Kidney (tissue), 14 donors: ENCODE results near the gene RPS6KA2. TPM values are rescaled to one million over a fixed set of nuclear protein-coding genes. Genes with fewer than 3 reads are reported as not detected.
"Not testable (repeated sequence)": the region's sequence is repeated elsewhere in the genome, so short reads cannot be mapped to it uniquely, and the experiment has no call there.

Experiments
- DNase-seq, 5 donors: peaks; one replicate each; pipeline ENCODE4 v3.0.0-alpha.2; 2013 to 2020
- FAIRE-seq: peaks from 2 replicates; lab custom pipeline; 2012; peaks lifted over from hg19 to GRCh38; lab: Jason Lieb, UNC
- H3K27ac ChIP-seq, 2 donors: one replicate each; pipeline ENCODE4 v1.7.0; 2013; ENCODE audit warnings: low read depth in 2 of 2, low read length in 2 of 2, inconsistent platforms in 1 of 2
- H3K27me3 ChIP-seq: one replicate; pipeline ENCODE4 v1.7.1; 2013; ENCODE audit warnings: low read length, inconsistent platforms; ENCODE audit not compliant: control insufficient read depth, insufficient read depth
- H3K36me3 ChIP-seq, 3 donors: one replicate each; pipeline versions ENCODE4 v1.7.0 to v1.7.1; 2013; ENCODE audit warnings: low read length in 3 of 3, control low read depth in 1 of 3, inconsistent platforms in 1 of 3; ENCODE audit not compliant: insufficient read depth in 3 of 3, control insufficient read depth in 2 of 3
- H3K4me1 ChIP-seq, 3 donors: one replicate each; pipeline versions ENCODE4 v1.7.0 to v1.7.1; 2013; ENCODE audit warnings: low read length in 3 of 3, inconsistent platforms in 1 of 3, low read depth in 1 of 3; ENCODE audit not compliant: control insufficient read depth in 2 of 3, insufficient read depth in 2 of 3
- H3K4me3 ChIP-seq, 3 donors: one replicate each; pipeline versions ENCODE4 v1.7.0 to v1.8.1; 2013; ENCODE audit warnings: low read length in 3 of 3, control low read depth in 1 of 3, inconsistent platforms in 1 of 3
- H3K9ac ChIP-seq, 3 donors: one replicate each; pipeline versions ENCODE4 v1.7.0 to v1.7.1; 2013; ENCODE audit warnings: low read length in 3 of 3, control low read depth in 1 of 3, inconsistent platforms in 1 of 3
- H3K9me3 ChIP-seq, 3 donors: one replicate each; pipeline versions ENCODE4 v1.7.0 to v1.7.1; 2013; ENCODE audit warnings: low read length in 3 of 3, control low read depth in 1 of 3, inconsistent platforms in 1 of 3; ENCODE audit not compliant: control insufficient read depth in 2 of 3, insufficient read depth in 1 of 3
- intact Hi-C: fragments of 100-400 bp; cut with DNase I; formaldehyde crosslinking; loops from one replicate; pipeline ENCODE4 v1.11.1; 2022
- polyA plus RNA-seq: library from polyadenylated mRNA; stranded (reverse); fragments of 350-450 nt; fragmentation: Illumina TruSeq; extraction: RNeasy Lipid Tissue Mini Kit (QIAGEN cat#74804); gene quantifications from one replicate; pipeline ENCODE4 v1.2.3, GENCODE V29; 2014; ENCODE audit warnings: low read depth, low replicate concordance; ENCODE audit not compliant: insufficient read depth
- total RNA-seq: library from RNA; stranded (reverse); fragmentation: NEBNext Ultra II Directional; extraction: Animal tissue kit (Norgen Biotek cat#: 25700); gene quantifications from one replicate; pipeline ENCODE4 v1.2.1, GENCODE V29; 2021
- TF ChIP-seq, protein P1 (sequence below): IDR thresholded peaks from 3 replicates; pipeline ENCODE4 v1.5.1; 2012; ENCODE audit warnings: mild to moderate bottlenecking, moderate library complexity, borderline replicate concordance; ENCODE audit not compliant: insufficient read depth; ENCODE audit errors: extremely low read depth
- donor health status: control.
- donor health status: control.
- donor health status: control.
- donor health status: control.
- donor health status: control.
- donor health status: DM: yes; HTN: yes; CAD: no.
- donor health status: Normal renal cell carcinoma (clear cell type).

Gene RPS6KA2
- total and polyA plus RNA-seq, 2 donors from 2014 or later: 12.3 to 61.2 TPM

DNA sequence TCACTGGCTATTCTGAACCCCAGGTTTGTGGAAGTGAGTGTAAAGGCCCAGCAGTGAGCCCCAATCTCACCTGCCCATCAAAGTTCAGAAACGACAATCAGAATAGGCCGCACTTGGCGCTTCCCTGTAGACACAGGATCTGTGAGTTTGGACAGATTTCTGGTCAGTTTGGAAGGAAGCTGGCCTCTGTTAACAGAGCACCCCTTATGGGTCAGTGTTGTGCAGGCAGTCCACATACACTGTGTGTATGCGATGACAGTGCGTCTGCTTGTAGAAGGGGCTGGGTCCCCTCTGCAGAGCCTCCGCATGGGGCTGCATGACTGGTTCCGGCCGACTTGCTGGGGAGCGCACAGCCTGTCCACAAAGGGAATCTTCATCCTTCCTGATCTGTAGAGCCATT, 240.9 kb downstream of the RPS6KA2 start:
- Histone ChIP-seq H3K9me3 (no peaks in the 10 kb centered on the region), H3K27ac (peak overlapping the region in 1 of 2 donors; percentile 37), H3K4me3 (no peak overlapping the region), H3K27me3 (no peaks in the 10 kb centered on the region), H3K36me3 (no peaks in the 10 kb centered on the region), H3K4me1 (peaks cover 0 to 19% (median 5%) of the 10 kb centered on the region in 3 donors), H3K9ac (no peak overlapping the region)
- FAIRE-seq (no peak), DNase-seq (no peak)
- TF ChIP-seq, protein P1, sequence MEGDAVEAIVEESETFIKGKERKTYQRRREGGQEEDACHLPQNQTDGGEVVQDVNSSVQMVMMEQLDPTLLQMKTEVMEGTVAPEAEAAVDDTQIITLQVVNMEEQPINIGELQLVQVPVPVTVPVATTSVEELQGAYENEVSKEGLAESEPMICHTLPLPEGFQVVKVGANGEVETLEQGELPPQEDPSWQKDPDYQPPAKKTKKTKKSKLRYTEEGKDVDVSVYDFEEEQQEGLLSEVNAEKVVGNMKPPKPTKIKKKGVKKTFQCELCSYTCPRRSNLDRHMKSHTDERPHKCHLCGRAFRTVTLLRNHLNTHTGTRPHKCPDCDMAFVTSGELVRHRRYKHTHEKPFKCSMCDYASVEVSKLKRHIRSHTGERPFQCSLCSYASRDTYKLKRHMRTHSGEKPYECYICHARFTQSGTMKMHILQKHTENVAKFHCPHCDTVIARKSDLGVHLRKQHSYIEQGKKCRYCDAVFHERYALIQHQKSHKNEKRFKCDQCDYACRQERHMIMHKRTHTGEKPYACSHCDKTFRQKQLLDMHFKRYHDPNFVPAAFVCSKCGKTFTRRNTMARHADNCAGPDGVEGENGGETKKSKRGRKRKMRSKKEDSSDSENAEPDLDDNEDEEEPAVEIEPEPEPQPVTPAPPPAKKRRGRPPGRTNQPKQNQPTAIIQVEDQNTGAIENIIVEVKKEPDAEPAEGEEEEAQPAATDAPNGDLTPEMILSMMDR: no peak
- intact Hi-C loops: no loop called here

DNA sequence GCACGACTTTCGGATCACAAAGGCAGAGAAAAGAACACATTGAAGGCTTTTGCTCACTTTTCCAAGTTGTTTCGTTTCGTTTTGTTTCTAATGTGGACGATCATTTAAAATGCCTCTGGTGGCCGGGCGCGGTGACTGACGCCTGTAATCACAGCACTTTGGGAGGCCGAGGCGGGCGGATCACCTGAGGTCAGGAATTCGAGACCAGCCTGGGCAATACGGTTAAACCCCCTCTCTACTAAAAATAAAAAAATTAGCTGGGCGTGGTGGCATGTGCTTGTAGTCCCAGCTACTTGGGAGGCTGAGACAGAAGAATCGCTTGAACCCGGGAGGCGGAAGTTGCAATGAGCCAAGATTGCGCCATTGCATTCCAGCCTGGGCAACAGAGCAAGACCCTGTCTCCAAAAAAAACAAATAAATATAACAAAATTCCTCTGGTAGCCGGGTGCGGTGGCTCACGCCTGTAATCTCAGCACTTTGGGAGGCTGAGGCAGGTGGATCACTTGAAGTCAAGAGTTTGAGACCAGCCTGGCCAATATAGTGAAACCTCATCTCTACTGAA, 243.2 kb downstream of the RPS6KA2 start:
- FAIRE-seq, DNase-seq, H3K36me3 ChIP-seq, intact Hi-C loops, H3K9me3 ChIP-seq, H3K27me3 ChIP-seq: not testable (repeated sequence)
- Histone ChIP-seq H3K4me1 (peaks cover 0 to 24% (median 7%) of the 10 kb centered on the region in 3 donors), H3K4me3 (peak overlapping the region; percentile 67 to 87 (median 74)), H3K9ac (peak overlapping the region; percentile 59 to 85 (median 59)), H3K27ac (peak overlapping the region; percentile 95 to 97)
- TF ChIP-seq, protein P1: peak; percentile 22

DNA sequence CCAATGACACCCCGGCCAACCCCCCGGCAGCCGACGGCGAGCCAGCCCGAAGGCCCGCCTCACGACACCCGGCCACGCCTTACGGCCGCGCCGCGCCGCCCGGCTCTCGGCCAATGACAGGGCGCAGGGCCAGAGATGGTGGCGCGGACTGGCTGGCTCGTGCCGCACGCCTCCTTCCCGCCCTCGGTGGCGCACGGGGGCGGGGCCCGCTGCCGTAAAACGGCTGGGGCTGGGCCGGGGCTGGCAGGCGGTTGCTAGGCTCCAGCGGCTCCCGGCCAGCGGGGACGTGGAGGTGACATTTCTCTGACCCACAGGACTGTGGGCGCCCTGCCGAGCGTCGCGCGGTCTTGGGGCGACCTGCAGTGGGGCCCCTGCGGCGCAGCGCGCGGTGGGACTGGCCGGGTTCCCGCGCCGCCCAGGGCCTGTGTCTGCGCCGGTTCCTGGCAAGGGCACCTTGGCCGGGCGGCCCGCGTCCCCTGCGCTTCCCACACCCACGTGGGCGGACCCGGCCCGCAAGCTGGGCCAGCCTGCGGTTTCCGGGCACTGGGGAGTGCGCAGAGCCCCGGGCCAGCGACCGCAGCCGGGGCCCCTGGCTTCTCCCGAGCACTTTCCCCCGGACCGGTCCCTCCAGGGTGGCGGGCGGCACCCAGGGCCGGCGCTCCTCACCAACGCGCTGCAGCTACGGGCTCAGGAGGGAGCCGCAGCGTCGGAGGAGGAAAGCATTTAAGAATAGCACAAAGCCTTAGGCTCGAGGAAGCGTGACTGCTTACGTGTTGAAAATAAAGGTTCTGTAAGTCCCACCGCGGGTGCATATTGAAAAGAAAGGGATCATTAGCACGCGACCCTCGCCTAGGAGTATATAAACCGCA, 243.9 kb downstream of the RPS6KA2 start, which contains the start of gene MPC1:
MPC1 (minus strand) TSS at position 8 of the 869 bp plus-strand sequence. CDS start 64 bp downstream, outside the sequence.
- Histone ChIP-seq H3K9ac (peak within 1 kb of the TSS; percentile 83 to 99 (median 85)), H3K9me3 (no peaks in the 10 kb centered on the region), H3K27ac (peak within 1 kb of the TSS; percentile 95 to 97), H3K4me3 (peak within 1 kb of the TSS; percentile 74 to 89 (median 87)), H3K36me3 (no peaks in the 10 kb centered on the region), H3K4me1 (peaks cover 0 to 19% (median 7%) of the 10 kb centered on the region in 3 donors), H3K27me3 (no peaks in the 10 kb centered on the region)
- intact Hi-C loops: no loop called here
- FAIRE-seq: no peak
- DNase-seq: peak; percentile 97 to 99 (median 98)
- TF ChIP-seq, protein P1: no peak
